Small intestine (tissue), 16 donors: ENCODE measurements around the gene SLC39A2. TPM values are rescaled to one million over a fixed set of nuclear protein-coding genes. Genes with fewer than 3 reads are reported as not detected.
"Not testable (repeated sequence)": the region's sequence is repeated elsewhere in the genome, so short reads cannot be mapped to it uniquely, and the experiment has no call there.

Source experiments
- DNase-seq, 2 donors: peaks; one replicate each; pipeline versions ENCODE4 v3.0.0 to v3.0.0-alpha.2; 2013
- FAIRE-seq: peaks from 2 replicates; lab custom pipeline; 2012; peaks lifted over from hg19 to GRCh38; lab: Jason Lieb, UNC
- H3K27ac ChIP-seq, 3 donors: one replicate each; pipeline ENCODE4 v1.5.1; 2013; ENCODE audit warnings: low read length in 2 of 3, mild to moderate bottlenecking in 2 of 3, control low read depth in 1 of 3, inconsistent platforms in 1 of 3, low read depth in 1 of 3, moderate library complexity in 1 of 3
- H3K27me3 ChIP-seq, 3 donors: one replicate each; pipeline ENCODE4 v1.6.1; 2013; ENCODE audit warnings: low read length in 3 of 3, inconsistent platforms in 1 of 3; ENCODE audit not compliant: control insufficient read depth in 3 of 3, insufficient read depth in 3 of 3
- H3K36me3 ChIP-seq, 3 donors: one replicate each; pipeline ENCODE4 v1.6.1; 2013; ENCODE audit warnings: low read length in 3 of 3, inconsistent platforms in 1 of 3, low read depth in 1 of 3, mild to moderate bottlenecking in 1 of 3, moderate library complexity in 1 of 3; ENCODE audit not compliant: control insufficient read depth in 3 of 3, insufficient read depth in 2 of 3
- H3K4me1 ChIP-seq, 3 donors: one replicate each; pipeline ENCODE4 v1.6.1; 2013; ENCODE audit warnings: low read length in 2 of 3, inconsistent platforms in 1 of 3, low read depth in 1 of 3, mild to moderate bottlenecking in 1 of 3, moderate library complexity in 1 of 3; ENCODE audit not compliant: control insufficient read depth in 3 of 3, insufficient read depth in 2 of 3
- H3K4me3 ChIP-seq, 3 donors: one replicate each; pipeline ENCODE4 v1.5.1; 2013; ENCODE audit warnings: low read length in 3 of 3, control low read depth in 1 of 3, inconsistent platforms in 1 of 3, low read depth in 1 of 3, mild to moderate bottlenecking in 1 of 3, moderate library complexity in 1 of 3
- H3K9me3 ChIP-seq, 2 donors: one replicate each; pipeline ENCODE4 v1.6.1; 2013; ENCODE audit warnings: low read depth in 1 of 2, low read length in 1 of 2; ENCODE audit not compliant: control insufficient read depth in 2 of 2, insufficient read depth in 1 of 2
- WGBS, 3 donors: extraction: QIAGEN DNeasy Blood & Tissue Kit; methylation state at CpG; one replicate each; pipeline ENCODE4 v1.1.7; 2013; 5-methylcytosine and 5-hydroxymethylcytosine counted together
- long read RNA-seq, 10 donors: transcript quantifications; one replicate each; lab custom pipeline, GENCODE V29; 2026
- polyA plus RNA-seq, 4 donors: library from polyadenylated mRNA; stranded (reverse) in 3 of 4; unstranded in 1 of 4; fragments of 200-250 nt in 3 of 4; fragments of 120-200 nt in 1 of 4; gene quantifications; one replicate each; pipeline versions ENCODE4 v1.2.1 to v1.2.3, GENCODE V29; 2013
- donor health status: healthy with polysubstance abuse.
- donor health status: control.
- donor health status: control.
- donor health status: Bipolar disorder and iron deficiency.
- donor health status: healthy.

SLC39A2 gene
- polyA plus RNA-seq = under 1 TPM in 3 of 4 donors, not detected in 1; 0.04 to 0.67 (median 0.16) TPM
- long read RNA-seq, donor 1 = 0 reads
- long read RNA-seq, donor 2 = 0 reads
- long read RNA-seq, donor 3 = 0 reads
- long read RNA-seq, donor 4 = 0 reads
- long read RNA-seq, donor 5 = 0 reads
- long read RNA-seq, donor 6 = 0 reads
- long read RNA-seq, donor 7 = 0 reads
- long read RNA-seq, donor 8 = 0 reads
- long read RNA-seq, donor 9 = 0 reads
- long read RNA-seq, donor 10 = 0 reads

GRCh38 chr14:20998674-20999366 is at the start of gene SLC39A2:
Gene SLC39A2, plus strand, starts transcription at chr14:20999293. Its CDS starts 154 bp downstream, at chr14:20999447.
- H3K27me3 ChIP-seq = no peaks in the 10 kb centered on the region
- H3K9me3 ChIP-seq = no peaks in the 10 kb centered on the region
- H3K4me3 ChIP-seq = no peak within 1 kb of the TSS
- DNase-seq (peak in 1 of 2 donors; percentile 46), FAIRE-seq (no peak)
- peak within 1 kb of the TSS in 1 of 3 donors; percentile 29 for H3K27ac ChIP-seq
- peaks cover 5 to 25% (median 22%) of the 10 kb centered on the region in 3 donors for H3K36me3 ChIP-seq
- 38 to 44% (median 40%) methylated on average over 6 of the region's 6 CpGs for WGBS, 3 donors
- peaks cover 0 to 55% (median 0%) of the 10 kb centered on the region in 3 donors for H3K4me1 ChIP-seq

GRCh38 chr14:20954736-20955537 is 44.2 kb upstream of the SLC39A2 start, which contains the start of gene RNASE2:
Gene RNASE2, plus strand, starts transcription at chr14:20955487. Its CDS starts 285 bp downstream, at chr14:20955772.
- not testable (repeated sequence) for H3K4me3 ChIP-seq, H3K9me3 ChIP-seq, FAIRE-seq, H3K36me3 ChIP-seq, H3K4me1 ChIP-seq, H3K27me3 ChIP-seq, DNase-seq, H3K27ac ChIP-seq
- 17 to 48% (median 25%) methylated on average over 4 of the region's 4 CpGs for WGBS, 3 donors

- 35 to 45% (median 37%) methylated on average over 5 of the region's 5 CpGs for WGBS, 3 donors
- H3K27me3 ChIP-seq, FAIRE-seq, H3K27ac ChIP-seq, H3K4me3 ChIP-seq, H3K9me3 ChIP-seq, H3K4me1 ChIP-seq, H3K36me3 ChIP-seq, DNase-seq: not testable (repeated sequence)
These were observed 43.6 kb upstream of the SLC39A2 start for GRCh38 chr14:20955538-20955873.

- H3K4me1 ChIP-seq = no peaks in the 10 kb centered on the region
- no peaks in the 10 kb centered on the region for H3K36me3 ChIP-seq
- H3K27ac ChIP-seq = no peak overlapping the region
- H3K9me3 ChIP-seq = no peaks in the 10 kb centered on the region
- H3K4me3 ChIP-seq = no peak overlapping the region
- DNase-seq = no peak
- no peaks in the 10 kb centered on the region for H3K27me3 ChIP-seq
- FAIRE-seq = no peak
- 81 to 82% (median 82%) methylated on average over 11 of the region's 11 CpGs for WGBS, 3 donors
These were observed 42.6 kb upstream of the SLC39A2 start for GRCh38 chr14:20956376-20956976.

GRCh38 chr14:20958946-20959345 is 40.1 kb upstream of the SLC39A2 start:
- not testable (repeated sequence) for H3K27ac ChIP-seq, H3K4me1 ChIP-seq, DNase-seq, H3K9me3 ChIP-seq, FAIRE-seq, H3K4me3 ChIP-seq, H3K36me3 ChIP-seq, H3K27me3 ChIP-seq

GRCh38 chr14:20969336-20969735 is 29.8 kb upstream of the SLC39A2 start:
- peaks cover 0 to 2% (median 0%) of the 10 kb centered on the region in 3 donors for H3K4me1 ChIP-seq
- FAIRE-seq (no peak), DNase-seq (no peak)
- no peak overlapping the region for H3K27ac ChIP-seq
- H3K27me3 ChIP-seq = peaks cover 0 to 4% (median 3%) of the 10 kb centered on the region in 3 donors
- no peak overlapping the region for H3K4me3 ChIP-seq
- H3K9me3 ChIP-seq = no peaks in the 10 kb centered on the region
- WGBS, 3 donors = 88 to 93% (median 90%) methylated on average over 3 of the region's 3 CpGs
- no peaks in the 10 kb centered on the region for H3K36me3 ChIP-seq

GRCh38 chr14:20970647-20970982 is 28.5 kb upstream of the SLC39A2 start:
- FAIRE-seq = no peak

More at GRCh38 chr14:20970647-20970982, 28.5 kb upstream of the SLC39A2 start:
- Histone ChIP-seq H3K27ac (no peak overlapping the region), H3K4me1 (peaks cover 0 to 2% (median 0%) of the 10 kb centered on the region in 3 donors), H3K36me3 (no peaks in the 10 kb centered on the region), H3K9me3 (no peaks in the 10 kb centered on the region), H3K4me3 (peak overlapping the region in 2 of 3 donors; percentile 58 to 60), H3K27me3 (peaks cover 0 to 4% (median 3%) of the 10 kb centered on the region in 3 donors)
- WGBS, 3 donors = 14 to 19% (median 16%) methylated on average over 10 of the region's 10 CpGs
- no peak for DNase-seq
